ENCODE results near the gene NRXN2.

- TF ChIP-seq CTCF (IDR thresholded peaks at IDR 0.05; ENCODE audit: low read length) (no peak), EZH2 (IDR thresholded peaks at IDR 0.05; ENCODE audit: borderline replicate concordance, low read length) (no peak)
Observed at GRCh38 chr11:64556721-64557250, 166.2 kb downstream of the NRXN2 start.
